SK-N-MC (cell line): Measurements from ENCODE around the gene IL15RA.

Source experiments
- EZH2 ChIP-seq: fragments of 200-600 bp; sonication (generic); IDR thresholded peaks from one replicate; pipeline ENCODE4 v1.6.1; 2017; ENCODE audit warnings: antibody characterized with exemption
- POLR2AphosphoS5 ChIP-seq: IDR thresholded peaks from 2 replicates; pipeline ENCODE4 v1.6.1; 2012; ENCODE audit warnings: mild to moderate bottlenecking, low read depth, low read length, borderline replicate concordance

DNA sequence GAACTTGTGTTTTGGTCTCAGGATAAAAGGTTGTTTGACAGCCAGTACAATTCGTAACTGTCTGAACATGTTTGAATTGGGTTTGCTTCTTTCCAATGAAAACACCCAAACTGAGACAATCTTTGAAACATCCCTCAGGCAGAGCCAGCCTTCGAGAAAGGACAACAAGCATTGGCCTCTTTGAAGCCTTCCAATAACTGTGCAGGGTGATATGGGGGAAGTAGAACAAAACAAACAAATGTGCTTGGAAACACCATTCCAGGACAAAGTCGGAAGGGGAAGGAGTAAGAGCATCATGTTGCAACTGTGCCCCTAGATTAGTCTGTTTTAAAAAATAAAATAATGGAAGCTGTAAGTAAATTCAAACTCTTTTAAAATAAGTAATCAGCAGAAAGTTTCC is 45.3 kb upstream of the IL15RA start:
- TF ChIP-seq EZH2: no peak
- TF ChIP-seq POLR2AphosphoS5: no peak
